ENCODE results near the gene HOXC9.

Gene HOXC9

GRCh38 chr12:53995378-53996239, 4.4 kb upstream of the HOXC9 start (continued):
- peak; percentile 88 for TF ChIP-seq ZBTB11 (tag by site-specific recombination; conservative IDR thresholded peaks at IDR 0.05; ENCODE audit: low read depth)
- peak; percentile 93 for TF ChIP-seq ZIC2 (tag by site-specific recombination; IDR thresholded peaks at IDR 0.05)
- no peak for TF ChIP-seq ZNF16 (tag by site-specific recombination; IDR thresholded peaks at IDR 0.05; ENCODE audit: low read depth)
- TF ChIP-seq ZNF660 (tag by site-specific recombination; IDR thresholded peaks at IDR 0.05): peak; percentile 81
- no peak for TF ChIP-seq ZNF184 (tag by site-specific recombination; IDR thresholded peaks at IDR 0.05)
- TF ChIP-seq ZXDB (tag by site-specific recombination; IDR thresholded peaks at IDR 0.05): peak; percentile 94
- peak; percentile 69 for TF ChIP-seq ZEB2 (tag by site-specific recombination; IDR thresholded peaks at IDR 0.05)
- peak; percentile 26; the same call in 1 of the 2 replicates for TF ChIP-seq ZNF580 (tag by site-specific recombination; IDR thresholded peaks at IDR 0.05)
- TF ChIP-seq, protein P1, sequence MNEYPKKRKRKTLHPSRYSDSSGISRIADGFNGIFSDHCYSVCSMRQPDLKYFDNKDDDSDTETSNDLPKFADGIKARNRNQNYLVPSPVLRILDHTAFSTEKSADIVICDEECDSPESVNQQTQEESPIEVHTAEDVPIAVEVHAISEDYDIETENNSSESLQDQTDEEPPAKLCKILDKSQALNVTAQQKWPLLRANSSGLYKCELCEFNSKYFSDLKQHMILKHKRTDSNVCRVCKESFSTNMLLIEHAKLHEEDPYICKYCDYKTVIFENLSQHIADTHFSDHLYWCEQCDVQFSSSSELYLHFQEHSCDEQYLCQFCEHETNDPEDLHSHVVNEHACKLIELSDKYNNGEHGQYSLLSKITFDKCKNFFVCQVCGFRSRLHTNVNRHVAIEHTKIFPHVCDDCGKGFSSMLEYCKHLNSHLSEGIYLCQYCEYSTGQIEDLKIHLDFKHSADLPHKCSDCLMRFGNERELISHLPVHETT (tag by site-specific recombination; IDR thresholded peaks at IDR 0.05): 0 out of 2 replicates have a peak, but pooled peaks have one; percentile 73
- no peak for TF ChIP-seq ZNF670 (tag by site-specific recombination; IDR thresholded peaks at IDR 0.05; ENCODE audit: low read depth)
- TF ChIP-seq ZNF10 (tag by site-specific recombination; IDR thresholded peaks at IDR 0.05): no peak
- no peak for TF ChIP-seq ZNF324 (tag by site-specific recombination; IDR thresholded peaks at IDR 0.05)
- no peak for TF ChIP-seq ZNF623 (tag by site-specific recombination; IDR thresholded peaks at IDR 0.05)
- TF ChIP-seq ZNF558 (tag by site-specific recombination; IDR thresholded peaks at IDR 0.05): no peak
- no peak for TF ChIP-seq OSR2 (tag by site-specific recombination; IDR thresholded peaks at IDR 0.05)
- TF ChIP-seq ZSCAN16 (tag by site-specific recombination; IDR thresholded peaks at IDR 0.05): no peak
- TF ChIP-seq ZNF404 (tag by site-specific recombination; IDR thresholded peaks at IDR 0.05): no peak
- peak; percentile 97 for TF ChIP-seq ZNF600 (tag by site-specific recombination; IDR thresholded peaks at IDR 0.05)
- TF ChIP-seq SP3 (tag by site-specific recombination; IDR thresholded peaks at IDR 0.05): peak; percentile 69
- peak; percentile 89; the same call in 1 of the 2 replicates for TF ChIP-seq SP7 (tag by site-specific recombination; IDR thresholded peaks at IDR 0.05)
- TF ChIP-seq ZBTB48 (tag by site-specific recombination; IDR thresholded peaks at IDR 0.05): peak; percentile 95
- TF ChIP-seq GFI1B (tag by site-specific recombination; IDR thresholded peaks at IDR 0.05): no peak
- TF ChIP-seq ZNF416 (tag by site-specific recombination; IDR thresholded peaks at IDR 0.05): no peak
- TF ChIP-seq, protein P2, sequence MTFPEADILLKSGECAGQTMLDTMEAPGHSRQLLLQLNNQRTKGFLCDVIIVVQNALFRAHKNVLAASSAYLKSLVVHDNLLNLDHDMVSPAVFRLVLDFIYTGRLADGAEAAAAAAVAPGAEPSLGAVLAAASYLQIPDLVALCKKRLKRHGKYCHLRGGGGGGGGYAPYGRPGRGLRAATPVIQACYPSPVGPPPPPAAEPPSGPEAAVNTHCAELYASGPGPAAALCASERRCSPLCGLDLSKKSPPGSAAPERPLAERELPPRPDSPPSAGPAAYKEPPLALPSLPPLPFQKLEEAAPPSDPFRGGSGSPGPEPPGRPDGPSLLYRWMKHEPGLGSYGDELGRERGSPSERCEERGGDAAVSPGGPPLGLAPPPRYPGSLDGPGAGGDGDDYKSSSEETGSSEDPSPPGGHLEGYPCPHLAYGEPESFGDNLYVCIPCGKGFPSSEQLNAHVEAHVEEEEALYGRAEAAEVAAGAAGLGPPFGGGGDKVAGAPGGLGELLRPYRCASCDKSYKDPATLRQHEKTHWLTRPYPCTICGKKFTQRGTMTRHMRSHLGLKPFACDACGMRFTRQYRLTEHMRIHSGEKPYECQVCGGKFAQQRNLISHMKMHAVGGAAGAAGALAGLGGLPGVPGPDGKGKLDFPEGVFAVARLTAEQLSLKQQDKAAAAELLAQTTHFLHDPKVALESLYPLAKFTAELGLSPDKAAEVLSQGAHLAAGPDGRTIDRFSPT (tag by site-specific recombination; IDR thresholded peaks at IDR 0.05): no peak
- no peak for TF ChIP-seq ZNF248 (tag by site-specific recombination; IDR thresholded peaks at IDR 0.05)
- peak; percentile 99 for TF ChIP-seq PATZ1 (tag by site-specific recombination; IDR thresholded peaks at IDR 0.05)
- TF ChIP-seq KLF8 (tag by site-specific recombination; IDR thresholded peaks at IDR 0.05): peak; percentile 97
- TF ChIP-seq TSHZ1 (tag by site-specific recombination; IDR thresholded peaks at IDR 0.05; ENCODE audit: borderline replicate concordance): no peak

All from HEK293 (cell line).